SK-N-SH treated with all-trans-retinoic acid at 6 μM for 48 hours (cell line): ENCODE data around the gene TDRD3.

Source experiments
- ARNTL ChIP-seq: fragments of 450-650 bp; formaldehyde crosslinking; IDR thresholded peaks from 2 replicates; pipeline ENCODE4 v1.5.0; 2020; ENCODE audit warnings: low read depth, mild to moderate bottlenecking, moderate library complexity, borderline replicate concordance
- GLIS3 ChIP-seq: fragments of 250-450 bp; sonication (Bioruptor Pico); IDR thresholded peaks from 2 replicates; pipeline ENCODE4 v1.5.0; 2020; ENCODE audit warnings: mild to moderate bottlenecking, moderate library complexity
- RARB ChIP-seq: fragments of 250-450 bp; sonication (Bioruptor Pico); IDR thresholded peaks from 2 replicates; pipeline ENCODE4 v1.8.0; 2021; ENCODE audit warnings: mild to moderate bottlenecking, moderate library complexity
- TCF4 ChIP-seq: fragments of 250-450 bp; sonication (Bioruptor Pico); IDR thresholded peaks from 2 replicates; pipeline ENCODE4 v1.8.0; 2021; ENCODE audit warnings: mild to moderate bottlenecking, moderate library complexity, borderline replicate concordance
- TSHZ2 ChIP-seq: fragments of 250-450 bp; sonication (Bioruptor Pico); IDR thresholded peaks from 2 replicates; pipeline ENCODE4 v1.5.0; 2020; ENCODE audit warnings: mild to moderate bottlenecking, moderate library complexity
- ZC3H10 ChIP-seq: fragments of 250-450 bp; sonication (Bioruptor Pico); IDR thresholded peaks from 2 replicates; pipeline ENCODE4 v1.5.1; 2021; ENCODE audit warnings: mild to moderate bottlenecking, moderate library complexity

- no peak for TF ChIP-seq ZC3H10 (CRISPR knock-in tag)
- no peak for TF ChIP-seq ARNTL (CRISPR knock-in tag)
- TF ChIP-seq TCF4 (CRISPR knock-in tag), result no peak
- no peak for TF ChIP-seq GLIS3 (CRISPR knock-in tag)
- no peak for TF ChIP-seq TSHZ2 (CRISPR knock-in tag)
- TF ChIP-seq RARB (CRISPR knock-in tag), result no peak
Observed at GRCh38 chr13:60431108-60431700, 34.2 kb downstream of the TDRD3 start.
